GM19099 (cell line): ENCODE data around the gene KISS1R.

ENCODE experiments used
- POLR2A ChIP-seq: IDR thresholded peaks from 3 replicates; pipeline ENCODE4 v1.6.1; 2011; ENCODE audit warnings: low read depth; ENCODE audit not compliant: insufficient read length; ENCODE audit errors: extremely low read depth

KISS1R gene

GRCh38 chr19:876780-877314, 40.3 kb upstream of the KISS1R start:
- no peak for TF ChIP-seq POLR2A

GRCh38 chr19:879711-880438, 37.3 kb upstream of the KISS1R start:
- no peak for TF ChIP-seq POLR2A

- TF ChIP-seq POLR2A: no peak
Observed at GRCh38 chr19:881385-882071, 35.6 kb upstream of the KISS1R start.

DNA sequence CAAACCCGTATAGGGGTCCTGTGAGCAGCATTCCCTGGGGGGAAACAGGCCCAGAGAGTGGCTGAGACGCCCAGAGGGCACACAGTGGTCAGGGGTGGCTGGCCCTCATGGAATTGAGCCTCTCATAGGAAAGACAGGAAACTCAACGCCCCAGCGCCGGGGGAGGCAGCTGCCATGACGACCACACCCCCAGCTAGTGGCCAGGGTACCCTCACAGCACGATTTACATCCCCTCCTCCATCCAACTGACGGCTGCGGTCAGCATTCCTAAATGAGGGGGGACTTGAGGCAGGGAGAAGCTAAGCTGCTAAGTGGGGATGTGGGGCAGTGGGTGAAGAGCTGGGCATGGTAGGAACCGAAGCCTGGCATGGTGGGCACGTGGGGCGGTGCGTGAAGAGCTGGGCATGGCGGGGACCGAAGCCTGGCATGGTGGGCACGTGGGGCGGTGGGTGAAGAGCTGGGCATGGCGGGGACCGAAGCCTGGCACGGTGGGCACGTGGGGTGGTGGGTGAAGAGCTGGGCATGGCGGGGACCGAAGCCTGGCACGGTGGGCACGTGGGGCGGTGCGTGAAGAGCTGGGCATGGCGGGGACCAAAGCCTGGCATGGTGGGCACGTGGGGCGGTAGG, 34.1 kb upstream of the KISS1R start:
- no peak for TF ChIP-seq POLR2A

DNA sequence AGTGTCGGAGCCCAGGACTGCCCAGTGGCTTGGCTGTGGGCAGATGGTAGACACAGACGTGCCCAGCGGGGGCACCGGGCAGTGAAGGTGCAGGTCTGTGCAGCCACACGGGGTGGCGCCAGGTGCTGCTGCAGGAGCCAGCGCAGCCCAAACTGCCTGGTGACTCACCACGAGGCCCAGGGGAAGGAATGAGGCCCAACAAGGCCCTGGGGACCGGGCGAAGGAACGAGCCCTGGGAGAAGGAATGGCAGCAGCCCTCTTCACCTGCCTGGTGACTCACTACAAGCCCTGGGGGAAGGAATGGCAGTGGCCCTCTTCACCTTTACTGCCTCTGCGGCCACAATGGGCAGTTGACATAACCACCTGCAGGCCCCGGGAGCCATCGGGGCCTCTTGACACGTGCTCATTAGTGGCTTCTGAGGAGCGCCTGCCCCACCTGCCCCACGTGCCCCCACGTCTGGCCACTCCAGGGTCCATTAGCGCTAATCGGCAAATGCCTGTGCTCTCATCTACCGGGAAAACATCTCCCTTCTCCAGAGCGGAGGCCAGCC, 33.4 kb upstream of the KISS1R start:
- TF ChIP-seq POLR2A: no peak

- TF ChIP-seq POLR2A: no peak
Observed at GRCh38 chr19:884420-885211, 32.5 kb upstream of the KISS1R start.

DNA sequence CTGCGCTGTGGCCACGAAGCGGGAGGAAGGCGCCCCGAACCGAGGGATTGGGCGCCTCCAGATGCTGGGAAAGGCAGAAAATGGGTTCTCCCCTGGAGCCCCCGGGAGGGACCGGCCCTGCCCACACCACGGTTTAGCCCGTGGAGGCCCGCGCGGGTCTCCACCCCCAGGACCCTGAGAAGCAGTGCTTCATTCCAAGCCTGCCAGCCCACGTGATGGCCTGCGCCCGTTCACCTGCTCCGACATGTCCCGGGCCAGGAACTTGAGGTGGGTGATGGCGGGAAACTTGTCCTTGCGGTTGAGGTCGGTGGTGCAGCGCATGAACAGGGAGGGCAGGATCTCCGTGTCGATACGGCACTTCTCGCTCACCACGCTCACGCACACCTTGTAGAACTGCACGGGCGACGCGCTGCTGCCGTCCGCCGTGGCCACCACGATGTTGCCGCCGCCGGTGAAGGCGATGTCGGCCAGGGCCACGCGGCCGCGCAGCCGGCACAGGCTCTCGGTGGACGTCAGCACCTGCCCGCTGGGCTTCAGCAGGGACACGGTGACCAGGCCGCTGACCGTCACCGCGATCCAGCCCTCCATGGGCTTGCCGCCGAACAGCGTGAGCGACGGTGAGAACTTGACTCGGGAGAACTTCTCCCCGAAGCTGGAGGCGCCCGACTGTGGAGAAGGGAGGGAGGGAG, 31.5 kb upstream of the KISS1R start:
- no peak for TF ChIP-seq POLR2A

GRCh38 chr19:887072-887471, 30.1 kb upstream of the KISS1R start:
- no peak for TF ChIP-seq POLR2A

DNA sequence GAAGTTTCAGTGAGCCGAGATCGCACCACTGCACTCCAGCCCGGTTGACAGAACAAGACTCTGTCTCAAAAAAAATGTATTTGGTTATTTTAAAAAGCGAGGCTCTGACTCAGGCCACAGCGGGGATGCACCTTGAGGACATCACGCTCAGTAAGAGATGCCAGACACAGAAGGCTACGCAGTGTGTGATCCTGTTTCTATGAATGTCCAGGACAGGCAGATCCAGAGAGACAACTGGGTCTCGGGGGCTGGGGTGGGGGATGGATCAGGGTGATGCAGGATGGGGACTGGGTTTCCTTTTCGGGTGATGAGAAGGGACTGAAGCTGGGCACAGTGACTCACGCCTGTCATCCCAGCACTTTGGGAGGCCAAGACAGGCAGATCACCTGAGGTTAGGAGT, 29.5 kb upstream of the KISS1R start:
- no peak for TF ChIP-seq POLR2A

DNA sequence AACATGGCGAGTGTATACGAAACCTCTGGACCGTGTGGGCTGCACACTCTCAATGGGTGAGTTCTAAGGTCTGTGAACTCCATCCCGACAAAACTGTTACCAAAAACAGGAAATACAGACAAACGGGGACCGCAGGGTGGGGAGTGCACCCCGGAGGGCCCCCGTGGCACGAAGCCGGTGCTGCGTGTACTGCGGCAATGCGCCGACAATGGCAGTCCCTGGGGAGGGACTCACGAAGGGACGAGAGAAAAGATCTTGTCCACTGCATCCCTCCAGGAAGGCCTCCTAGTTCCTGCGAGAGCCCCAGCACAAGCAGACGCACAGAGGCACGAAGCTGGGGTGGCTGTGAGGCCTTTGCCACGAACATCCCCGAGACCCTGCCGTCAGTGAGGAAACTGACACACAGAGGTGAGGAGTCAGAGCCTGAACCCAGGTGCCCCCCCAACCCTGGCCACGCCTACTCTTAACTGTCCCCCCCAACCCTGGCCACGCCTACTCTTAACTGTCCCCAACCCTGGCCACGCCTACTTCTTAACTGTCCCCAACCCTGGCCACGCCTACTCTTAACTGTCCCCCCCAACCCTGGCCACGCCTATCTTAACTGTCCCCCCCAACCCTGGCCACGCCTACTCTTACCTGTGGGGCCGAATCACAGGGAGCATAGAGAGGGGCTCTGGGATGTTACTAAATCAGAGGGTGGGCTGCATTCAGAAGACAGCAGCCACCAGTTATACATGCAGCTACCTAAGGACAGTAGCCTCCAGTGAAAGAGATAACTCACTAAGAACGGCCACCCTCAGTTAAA, 28.4 kb upstream of the KISS1R start:
- TF ChIP-seq POLR2A: no peak

- TF ChIP-seq POLR2A: no peak
Observed at GRCh38 chr19:889662-890295, 27.4 kb upstream of the KISS1R start.

DNA sequence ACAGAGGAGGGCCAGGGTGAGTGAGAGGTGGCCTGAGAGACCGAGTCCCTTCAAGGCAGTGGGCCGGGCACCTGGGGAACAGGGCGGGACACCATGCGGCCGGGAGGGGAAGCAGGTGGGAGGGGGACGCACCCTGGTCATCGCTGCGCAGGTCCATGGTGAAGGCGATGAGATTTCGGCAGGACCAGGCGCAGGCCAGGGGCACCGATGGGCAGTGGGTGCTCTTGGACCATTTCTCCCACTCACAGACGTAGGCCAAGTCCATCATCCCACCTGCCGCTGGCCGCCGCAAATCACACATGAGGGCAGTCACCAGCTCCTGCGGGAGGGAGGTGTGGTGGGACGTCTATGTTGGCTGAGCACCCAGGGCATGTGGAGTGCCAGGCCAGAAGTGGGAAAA, 26.3 kb upstream of the KISS1R start:
- TF ChIP-seq POLR2A: no peak
